GM12873 (cell line): Measurements from ENCODE around the gene TWIST2.

ENCODE experiments used
- TF ChIP-seq, protein P1 (sequence below): IDR thresholded peaks from 2 replicates; pipeline ENCODE4 v1.5.1; 2012; ENCODE audit warnings: low read depth, mild to moderate bottlenecking, moderate library complexity, low read length, control low read depth; ENCODE audit not compliant: insufficient read depth; ENCODE audit errors: missing control alignments

The TWIST2 gene

DNA sequence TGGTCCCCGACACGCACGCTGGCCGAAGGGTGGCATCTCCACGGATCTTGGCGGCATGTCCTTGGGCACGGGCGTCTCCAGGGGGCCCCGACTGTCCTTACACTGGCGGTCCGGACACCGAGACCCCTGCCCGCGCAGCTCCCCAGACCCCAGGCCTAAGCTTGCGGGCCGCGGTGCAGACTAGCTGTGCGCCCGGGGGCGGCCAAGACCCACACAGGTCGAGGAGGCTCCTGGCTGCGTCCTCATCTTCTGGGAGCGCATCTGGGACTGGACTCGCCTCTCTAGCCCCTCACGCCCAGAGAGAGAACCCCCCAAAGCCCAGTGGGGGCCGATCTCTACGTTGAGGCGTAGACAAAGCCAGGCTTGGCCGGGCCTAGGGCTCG lies 475 bp upstream of the TWIST2 start:
- TF ChIP-seq, protein P1, sequence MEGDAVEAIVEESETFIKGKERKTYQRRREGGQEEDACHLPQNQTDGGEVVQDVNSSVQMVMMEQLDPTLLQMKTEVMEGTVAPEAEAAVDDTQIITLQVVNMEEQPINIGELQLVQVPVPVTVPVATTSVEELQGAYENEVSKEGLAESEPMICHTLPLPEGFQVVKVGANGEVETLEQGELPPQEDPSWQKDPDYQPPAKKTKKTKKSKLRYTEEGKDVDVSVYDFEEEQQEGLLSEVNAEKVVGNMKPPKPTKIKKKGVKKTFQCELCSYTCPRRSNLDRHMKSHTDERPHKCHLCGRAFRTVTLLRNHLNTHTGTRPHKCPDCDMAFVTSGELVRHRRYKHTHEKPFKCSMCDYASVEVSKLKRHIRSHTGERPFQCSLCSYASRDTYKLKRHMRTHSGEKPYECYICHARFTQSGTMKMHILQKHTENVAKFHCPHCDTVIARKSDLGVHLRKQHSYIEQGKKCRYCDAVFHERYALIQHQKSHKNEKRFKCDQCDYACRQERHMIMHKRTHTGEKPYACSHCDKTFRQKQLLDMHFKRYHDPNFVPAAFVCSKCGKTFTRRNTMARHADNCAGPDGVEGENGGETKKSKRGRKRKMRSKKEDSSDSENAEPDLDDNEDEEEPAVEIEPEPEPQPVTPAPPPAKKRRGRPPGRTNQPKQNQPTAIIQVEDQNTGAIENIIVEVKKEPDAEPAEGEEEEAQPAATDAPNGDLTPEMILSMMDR: no peak

DNA sequence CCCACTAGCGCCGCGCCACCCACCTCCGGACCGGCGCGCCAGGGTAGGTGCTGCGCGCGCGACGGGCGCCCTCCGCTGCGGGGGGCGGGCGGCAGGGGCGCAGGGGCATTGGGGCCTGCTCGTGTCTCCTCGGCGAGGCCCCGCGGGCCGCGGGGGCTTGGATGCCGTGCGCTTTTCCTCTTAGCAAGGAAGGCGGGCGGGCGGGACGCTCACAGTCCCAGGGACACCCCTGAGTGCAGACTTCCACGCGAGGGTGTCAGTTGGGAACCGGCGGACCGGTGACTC lies 748 bp downstream of the TWIST2 start:
- TF ChIP-seq, protein P1: no peak

DNA sequence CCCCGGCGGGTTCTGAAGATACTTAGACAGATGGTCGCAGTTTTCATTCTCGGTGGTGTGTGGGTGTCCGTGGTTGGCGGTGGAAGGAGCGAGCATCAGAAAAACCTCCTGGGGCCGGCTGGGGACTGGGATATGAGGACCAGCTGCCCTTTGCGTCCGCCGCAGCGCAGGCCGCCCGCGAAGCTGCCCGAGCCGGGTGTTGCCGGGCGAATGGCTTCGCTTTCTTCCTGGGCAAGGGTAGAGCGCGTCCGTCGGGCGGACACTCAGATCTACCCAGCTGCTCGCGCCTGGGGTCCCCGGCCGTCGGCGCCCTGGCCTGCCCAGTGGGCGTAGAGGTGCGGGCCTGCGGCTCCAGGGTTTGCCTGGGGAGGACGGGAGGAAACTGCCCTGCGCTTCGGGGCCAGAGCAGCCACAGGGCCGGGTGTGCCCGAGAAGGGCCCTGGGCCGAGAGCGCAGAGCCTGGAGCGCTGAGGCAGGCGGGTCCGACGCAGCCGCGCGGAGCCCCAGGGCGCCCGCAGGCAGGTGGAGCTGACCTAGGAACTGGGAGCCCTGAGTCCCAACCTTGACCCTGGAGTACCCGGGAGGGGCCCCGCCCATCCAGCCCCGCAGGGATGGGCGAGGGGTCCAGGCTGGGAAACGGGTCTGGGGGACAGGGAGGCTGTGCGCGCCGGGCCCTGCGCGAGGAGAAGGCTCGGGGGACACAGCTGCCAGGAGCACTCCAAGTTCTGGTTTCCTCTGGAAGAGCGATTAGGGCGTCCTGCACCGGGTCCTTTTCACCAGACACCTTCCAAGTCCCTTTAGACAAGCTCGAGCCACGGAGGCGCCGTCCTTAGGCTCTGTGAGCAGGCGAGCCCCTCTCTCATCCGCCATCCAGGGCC lies 1.3 kb downstream of the TWIST2 start:
- TF ChIP-seq, protein P1: no peak

DNA sequence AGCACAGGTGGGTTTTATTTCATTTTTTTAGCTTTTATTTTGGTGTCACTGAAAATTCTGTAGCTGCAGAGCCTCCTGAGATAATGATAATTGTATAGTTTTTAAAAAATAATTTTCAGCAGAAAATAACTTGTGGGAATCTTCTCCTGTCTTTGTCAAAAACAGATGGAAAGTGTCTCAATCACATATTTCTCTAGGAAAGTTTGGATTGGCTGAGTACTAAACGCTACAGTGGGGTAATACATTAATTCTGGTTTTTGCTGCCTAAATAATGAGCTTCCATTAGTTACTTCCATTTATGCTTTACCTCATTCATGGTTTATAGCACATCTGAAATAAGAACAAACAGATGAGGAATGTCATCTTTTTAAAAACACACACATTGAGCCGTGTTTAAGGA lies 2.2 kb downstream of the TWIST2 start:
- TF ChIP-seq, protein P1: no peak

DNA sequence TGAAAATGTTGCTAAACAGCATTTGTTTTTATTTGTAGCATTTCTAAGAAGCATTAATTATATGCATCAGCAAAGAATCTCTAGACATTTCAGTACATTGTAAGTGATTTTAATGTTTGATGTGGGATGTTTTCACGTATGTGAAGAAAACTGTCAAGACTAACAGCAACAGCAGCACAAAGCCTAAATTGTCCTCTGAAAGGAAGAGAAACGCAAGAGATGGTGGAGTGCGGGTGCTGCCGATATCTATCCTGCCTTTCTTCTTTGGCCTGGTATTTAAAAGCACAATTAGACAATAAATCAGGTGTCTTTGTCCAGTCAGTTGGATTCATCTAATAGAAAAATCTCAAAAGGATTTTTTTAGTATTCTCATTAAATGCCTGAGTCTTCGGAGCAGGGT lies 3.1 kb downstream of the TWIST2 start:
- TF ChIP-seq, protein P1: no peak

DNA sequence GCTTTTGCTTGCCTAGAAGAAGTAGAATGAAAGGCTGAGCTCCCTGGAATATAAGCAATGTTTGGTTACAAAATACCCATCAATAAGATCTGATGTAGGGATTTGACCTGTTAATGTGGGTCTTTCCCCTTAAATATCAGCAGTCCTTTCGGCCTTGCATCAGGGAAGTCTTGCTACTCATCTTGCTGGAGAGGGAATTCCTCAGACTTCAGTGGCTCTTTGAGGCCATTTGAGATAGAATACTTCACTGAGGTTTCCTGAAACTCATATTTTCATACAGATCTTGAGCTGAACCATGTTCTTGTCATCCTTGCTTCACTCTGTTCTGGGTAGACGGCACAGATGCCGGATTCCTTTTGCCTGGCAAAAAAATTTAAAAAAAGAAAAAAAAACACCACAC lies 3.9 kb downstream of the TWIST2 start:
- TF ChIP-seq, protein P1: no peak

DNA sequence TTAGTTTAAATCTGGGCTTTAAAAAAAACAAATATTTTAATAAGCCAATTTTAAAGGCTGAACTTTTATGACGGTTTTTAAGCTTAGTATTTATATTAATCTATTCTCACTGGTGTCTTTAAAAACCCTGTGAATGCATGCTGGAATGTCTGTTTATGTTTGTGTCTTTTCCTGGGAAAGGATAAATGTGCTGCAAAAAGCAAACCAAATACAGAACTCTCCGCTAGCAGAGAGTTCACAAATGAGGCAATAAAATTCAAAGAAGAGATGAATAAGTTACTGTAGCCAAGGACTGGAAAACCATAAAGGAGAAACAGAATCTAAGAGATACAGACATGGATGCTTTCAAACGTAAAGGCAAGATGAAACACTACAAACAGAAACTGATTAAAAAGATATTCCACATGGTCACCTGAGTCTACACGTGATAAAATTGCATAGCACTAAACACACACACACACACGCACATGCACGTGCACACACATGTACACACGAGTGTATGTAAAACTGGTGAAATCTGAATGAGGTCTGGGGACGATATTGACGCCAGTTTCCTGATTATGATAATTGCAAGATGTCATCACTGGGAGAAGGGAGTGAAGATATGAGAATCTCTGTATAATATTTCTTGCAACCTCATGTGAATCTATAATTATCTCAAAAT lies 4.5 kb downstream of the TWIST2 start:
- TF ChIP-seq, protein P1: no peak
